Measurements from ENCODE around the gene NFAT5.
"Not testable (repeated sequence)": the region's sequence is repeated elsewhere in the genome, so short reads cannot be mapped to it uniquely, and the experiment has no call there.

NFAT5 gene

DNA sequence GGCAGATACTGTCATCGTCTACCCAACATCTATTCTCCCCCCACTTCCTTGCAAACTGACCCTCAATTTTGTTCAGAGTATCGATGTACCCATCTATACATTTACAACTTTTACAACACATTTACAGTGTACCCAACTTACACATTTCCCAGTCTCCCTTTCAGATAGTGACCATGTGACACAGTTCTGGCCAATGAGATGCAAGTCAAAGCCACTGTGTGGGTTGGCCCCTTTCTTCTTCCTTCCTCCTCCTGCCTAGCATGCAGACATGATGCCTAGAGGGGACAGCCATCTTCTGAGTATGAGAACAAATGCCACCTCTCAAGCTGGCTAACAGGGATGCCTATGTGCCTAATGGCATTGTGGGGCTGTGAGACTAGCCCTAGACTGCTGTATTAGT, 11.3 kb upstream of the NFAT5 start:
- DNase-seq = no peak

DNA sequence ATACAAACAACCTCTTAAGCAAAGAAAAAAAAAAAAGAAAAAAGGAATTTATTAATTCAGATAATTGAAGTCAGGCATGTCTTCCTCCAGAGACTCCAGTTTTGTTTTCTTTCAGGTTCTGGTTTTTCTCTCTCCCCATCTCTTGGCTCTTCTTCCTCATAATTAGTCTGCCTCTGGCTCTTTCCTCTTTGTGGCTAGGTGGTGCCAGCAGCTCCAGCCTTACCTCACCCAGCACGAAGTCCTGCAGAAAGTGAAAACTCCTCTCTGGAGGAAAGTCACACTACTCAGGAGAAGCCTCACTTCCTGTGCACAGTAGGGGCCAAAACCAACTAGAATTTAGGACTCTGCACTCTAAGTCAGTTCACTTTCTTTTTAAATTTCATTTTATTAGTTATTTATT, 10.3 kb upstream of the NFAT5 start:
- DNase-seq = no peak

DNA sequence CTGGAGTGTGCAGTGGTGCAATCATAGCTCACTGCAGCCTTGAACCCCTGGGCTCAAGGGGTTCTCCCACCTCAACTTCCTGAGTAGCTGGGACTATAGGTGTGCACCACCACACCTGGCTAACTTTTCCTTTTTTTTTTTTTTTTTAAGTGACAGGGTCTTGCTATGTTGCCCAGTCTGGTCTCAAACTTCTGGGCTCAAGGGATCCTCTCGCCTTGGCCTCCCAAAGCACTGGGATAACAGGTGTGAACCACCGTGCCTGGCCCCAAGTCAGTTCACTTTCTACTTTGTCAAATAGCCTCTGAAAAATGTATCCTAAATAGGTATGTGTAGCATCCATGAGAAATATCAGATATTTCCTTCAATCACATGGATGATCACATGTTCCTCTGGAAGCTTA, 9.9 kb upstream of the NFAT5 start:
- no peak for DNase-seq

DNA sequence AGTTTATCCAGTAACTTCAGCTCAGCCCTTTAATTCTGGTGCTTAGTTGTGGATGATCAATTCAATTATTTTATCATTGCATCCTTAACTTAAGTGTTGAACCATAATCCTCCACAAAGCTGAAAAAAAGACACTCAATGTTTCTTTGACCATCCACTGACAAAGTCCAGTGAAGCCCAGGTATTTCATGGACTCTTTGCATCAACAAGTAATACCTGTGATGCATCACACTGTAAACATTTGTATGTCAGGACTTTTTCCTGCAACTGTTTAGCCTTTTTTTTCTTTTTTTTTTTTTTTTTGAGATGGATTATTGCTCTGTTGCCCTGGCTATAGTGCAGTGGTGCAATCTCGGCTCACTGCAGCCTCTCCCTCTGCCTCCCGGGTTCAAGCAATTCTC, 6.6 kb upstream of the NFAT5 start:
- DNase-seq = no peak

DNA sequence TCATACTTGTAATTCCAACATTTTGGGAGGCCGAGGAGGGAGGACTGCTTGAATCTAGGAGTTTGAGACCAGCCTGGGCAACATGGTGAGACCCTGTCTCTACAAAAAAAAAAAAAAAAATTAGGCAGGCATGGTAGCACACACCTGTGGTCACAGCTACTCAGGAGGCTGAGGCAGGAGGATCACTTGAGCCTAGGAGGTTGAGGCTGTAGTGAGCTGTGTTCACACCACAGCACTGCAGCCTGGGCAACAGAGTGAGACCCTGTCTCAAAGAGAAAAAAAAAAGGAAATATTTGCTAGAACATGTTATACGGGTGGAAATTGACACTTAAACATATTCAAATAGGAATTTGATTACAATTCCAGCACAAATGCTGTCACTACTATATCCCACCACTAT, 4.4 kb upstream of the NFAT5 start:
- DNase-seq = not testable (repeated sequence)

GRCh38 chr16:69561901-69562300, 3.9 kb upstream of the NFAT5 start:
- no peak for DNase-seq

GRCh38 chr16:69562813-69563212, 3.0 kb upstream of the NFAT5 start:
- no peak for DNase-seq

DNA sequence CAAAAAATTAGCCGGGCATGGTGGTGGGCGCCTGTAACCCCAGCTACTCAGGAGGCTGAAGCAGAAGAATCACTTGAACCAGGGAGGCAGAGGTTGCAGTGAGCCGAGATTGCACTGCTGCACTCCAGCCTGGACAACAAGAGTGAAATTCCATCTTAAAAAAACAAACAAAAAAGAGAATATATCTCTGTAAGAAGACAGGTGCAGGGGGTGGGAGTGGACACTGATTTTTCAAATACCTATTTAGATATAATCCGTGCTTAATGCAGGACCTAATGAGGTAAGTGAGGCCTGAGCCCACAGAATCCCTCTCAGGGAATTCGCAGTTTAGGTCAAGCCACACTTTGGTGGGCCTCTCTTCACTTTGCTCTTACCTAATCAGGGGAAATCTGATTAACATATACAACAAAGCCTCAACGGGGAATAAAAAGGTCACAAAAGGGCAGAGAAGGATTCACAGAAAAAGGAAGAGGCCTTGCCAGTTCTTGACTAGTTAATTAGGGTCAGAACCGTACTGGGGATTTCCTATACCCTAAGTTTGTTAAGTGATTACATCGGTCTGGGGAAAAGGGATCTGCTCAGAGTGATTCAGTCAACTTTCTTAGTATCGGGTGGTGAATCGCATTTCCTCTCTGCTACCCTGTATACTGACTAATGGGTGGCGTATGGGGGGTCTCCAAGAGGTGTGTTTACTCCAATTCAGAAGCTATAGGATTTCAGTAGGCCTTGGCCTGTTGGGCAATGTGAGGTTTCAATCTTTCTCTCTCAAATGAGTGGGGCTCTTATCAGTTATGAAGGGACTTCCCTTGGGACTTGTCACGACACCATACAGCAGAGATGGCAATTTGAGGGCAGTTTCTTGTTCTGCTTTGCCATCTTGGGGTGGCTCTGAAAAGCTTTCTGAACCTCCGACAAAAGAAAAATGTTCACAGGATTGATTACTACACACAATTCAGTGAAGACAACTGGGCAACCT, 1.9 kb upstream of the NFAT5 start:
- no peak for DNase-seq

DNA sequence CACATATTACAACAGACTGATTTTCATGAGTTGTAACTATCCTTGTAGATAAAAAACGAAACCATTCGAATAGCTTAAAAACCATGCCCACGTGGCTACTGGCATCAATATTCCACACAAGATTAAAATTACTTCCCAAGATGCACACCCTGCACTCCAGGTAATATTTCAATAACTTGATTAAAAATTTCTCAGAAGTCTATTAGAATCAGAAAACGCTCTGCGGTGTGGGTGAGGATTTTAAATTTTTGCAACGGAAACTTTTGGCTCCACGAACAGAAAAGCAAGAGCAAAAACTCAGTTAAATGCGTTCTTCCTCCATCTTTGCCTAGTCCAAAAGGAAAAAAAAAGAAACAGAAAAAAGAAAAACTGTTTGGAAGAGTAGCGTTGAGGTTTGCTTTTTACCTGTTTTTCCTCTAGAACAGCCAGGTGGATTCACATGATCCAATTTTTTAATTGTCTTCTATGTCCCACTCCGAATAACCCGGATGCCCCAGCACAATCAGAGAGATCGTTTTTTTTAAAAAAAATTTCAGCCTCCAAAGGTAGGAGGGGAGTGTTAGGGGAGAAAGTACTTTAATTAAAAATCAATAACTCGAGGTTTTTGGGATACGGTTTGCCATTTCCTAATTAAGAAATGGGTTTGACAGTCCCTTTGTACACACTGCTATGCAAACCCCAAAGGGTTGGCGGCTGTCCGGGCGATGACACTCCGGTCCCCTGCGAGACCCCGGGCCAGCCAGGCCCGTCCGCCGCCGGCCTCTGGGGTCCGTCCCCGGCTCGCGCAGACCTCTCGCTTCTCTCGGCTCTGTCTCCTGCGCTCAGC, 708 bp upstream of the NFAT5 start:
- no peak for DNase-seq

DNA sequence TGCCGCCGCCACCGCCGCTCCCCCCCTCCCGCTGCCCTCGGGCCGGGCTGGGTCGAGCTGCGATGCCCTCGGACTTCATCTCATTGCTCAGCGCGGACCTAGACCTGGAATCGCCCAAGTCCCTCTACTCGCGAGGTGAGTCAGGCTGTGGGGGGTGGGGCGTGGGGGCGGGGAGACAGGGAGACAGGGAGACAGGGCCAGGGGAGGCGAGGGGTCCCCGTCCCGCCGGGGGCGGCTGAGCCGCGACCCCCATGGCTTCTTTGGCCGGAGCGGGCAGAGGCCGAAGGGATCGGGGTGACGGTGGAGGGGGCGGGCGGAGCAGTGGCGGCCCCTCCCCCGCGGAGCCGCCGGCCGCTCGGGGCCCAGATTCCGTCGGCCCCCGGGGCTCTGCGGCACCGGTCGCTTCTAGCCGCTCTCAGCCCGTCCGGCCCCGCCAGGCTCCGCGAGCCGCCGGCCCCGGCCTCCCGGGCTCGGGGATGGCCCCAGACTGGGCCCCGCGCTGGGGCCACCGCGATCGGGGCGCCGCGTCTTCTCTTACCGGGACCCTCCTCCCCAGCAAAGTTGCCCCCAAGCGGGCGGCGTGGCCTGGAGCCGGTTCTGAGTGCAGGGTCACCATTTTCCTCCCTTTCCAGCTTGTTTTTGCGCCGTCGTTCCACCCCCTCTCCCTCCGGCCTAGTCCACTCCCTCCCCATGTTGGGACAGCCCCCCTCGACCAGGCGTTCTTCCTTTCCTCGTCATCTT, 644 bp downstream of the NFAT5 start:
- DNase-seq = no peak

- DNase-seq = no peak
Observed at GRCh38 chr16:69566981-69567680, 1.4 kb downstream of the NFAT5 start.

DNA sequence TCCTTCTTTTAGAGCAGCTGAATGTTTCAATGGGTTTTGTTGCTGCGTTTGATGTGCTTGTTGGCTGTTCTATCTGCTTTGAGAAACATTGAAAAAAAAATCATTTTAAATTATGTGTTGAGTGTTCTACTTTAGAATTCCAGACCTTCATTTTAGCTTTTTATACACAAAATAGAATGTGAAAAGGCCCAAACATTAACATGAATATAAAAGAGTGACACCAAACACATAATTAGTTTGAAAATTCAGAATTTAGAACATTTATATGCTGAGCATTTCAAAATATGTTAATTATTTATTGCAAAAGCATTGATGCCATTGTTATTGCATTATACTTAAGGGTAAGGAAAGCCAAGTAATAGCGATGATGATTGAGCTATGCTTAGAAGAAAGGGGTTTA, 2.9 kb downstream of the NFAT5 start:
- DNase-seq = no peak

- not testable (repeated sequence) for DNase-seq
Observed at GRCh38 chr16:69578771-69579170, 13.0 kb downstream of the NFAT5 start.

DNA sequence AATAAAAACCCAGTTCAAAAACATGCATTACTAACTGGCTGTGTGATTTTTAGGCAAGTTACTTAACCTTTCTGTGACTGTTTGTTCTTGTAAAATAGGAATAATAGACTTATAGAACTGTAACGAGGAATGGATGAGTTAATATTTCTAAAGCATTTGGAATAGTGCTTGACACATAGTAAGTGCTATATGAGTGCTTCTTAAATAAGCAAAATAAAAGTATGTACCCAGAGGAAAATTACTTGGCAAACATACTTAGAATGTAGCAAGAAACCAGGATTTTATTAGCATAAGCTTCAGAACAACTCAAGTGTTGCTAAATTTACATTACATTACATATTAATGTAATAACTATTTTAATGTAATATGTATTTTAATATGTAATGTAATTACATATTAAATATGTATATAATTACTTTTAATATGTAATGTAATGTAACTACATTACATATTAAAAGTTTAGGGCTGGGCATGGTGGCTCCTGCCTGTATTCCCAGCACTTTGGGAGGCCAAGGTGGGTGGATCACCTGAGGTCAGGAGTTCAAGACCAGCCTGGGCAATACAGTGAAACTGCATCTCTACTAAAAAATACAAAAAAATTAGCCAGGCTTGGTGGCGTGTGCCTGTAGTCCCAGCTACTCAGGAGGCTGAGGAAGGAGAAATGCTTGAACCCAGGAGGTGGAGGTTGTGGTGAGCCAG, 14.2 kb downstream of the NFAT5 start:
- DNase-seq = peak; percentile 19

DNA sequence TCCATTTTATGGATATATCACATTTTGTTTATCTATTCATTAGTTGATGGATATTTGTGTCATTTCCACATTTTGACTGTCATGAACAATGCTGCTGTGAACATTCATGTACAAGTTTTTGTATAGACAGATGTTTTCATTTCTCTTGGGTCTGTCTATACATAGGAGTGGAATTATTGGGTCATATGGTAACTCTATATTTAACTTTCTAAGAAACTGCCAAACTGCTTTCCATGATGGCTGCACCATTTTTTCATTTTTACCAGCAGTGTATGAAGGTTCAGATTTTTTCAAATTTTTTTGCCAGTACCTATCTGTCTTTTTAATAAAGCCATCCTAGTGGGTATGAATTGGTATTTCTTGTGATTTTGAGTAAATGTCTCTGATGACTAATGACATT, 15.5 kb downstream of the NFAT5 start:
- no peak for DNase-seq

DNA sequence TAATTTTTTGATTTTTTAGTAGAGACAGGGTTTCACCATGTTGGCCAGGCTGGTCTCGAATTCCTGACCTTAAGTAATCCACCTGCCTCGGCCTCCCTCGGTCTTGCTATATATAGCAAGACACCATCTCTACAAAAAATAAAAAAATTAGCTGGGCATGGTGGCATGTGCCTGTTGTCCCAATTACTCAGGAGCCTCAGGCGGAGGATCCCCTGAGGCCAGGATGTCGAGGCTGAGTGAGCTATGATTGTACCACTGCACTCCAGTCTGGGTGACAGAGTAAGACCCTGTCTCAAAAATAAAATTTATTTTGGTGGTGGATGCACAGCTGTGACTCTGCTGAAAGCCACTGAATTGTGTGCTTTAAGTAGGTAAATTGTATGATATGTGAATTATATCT, 18.7 kb downstream of the NFAT5 start:
- DNase-seq = not testable (repeated sequence)

- DNase-seq = no peak
Observed at GRCh38 chr16:69589434-69590269, 23.9 kb downstream of the NFAT5 start.

GRCh38 chr16:69590590-69590989, 24.8 kb downstream of the NFAT5 start:
- DNase-seq = no peak

DNA sequence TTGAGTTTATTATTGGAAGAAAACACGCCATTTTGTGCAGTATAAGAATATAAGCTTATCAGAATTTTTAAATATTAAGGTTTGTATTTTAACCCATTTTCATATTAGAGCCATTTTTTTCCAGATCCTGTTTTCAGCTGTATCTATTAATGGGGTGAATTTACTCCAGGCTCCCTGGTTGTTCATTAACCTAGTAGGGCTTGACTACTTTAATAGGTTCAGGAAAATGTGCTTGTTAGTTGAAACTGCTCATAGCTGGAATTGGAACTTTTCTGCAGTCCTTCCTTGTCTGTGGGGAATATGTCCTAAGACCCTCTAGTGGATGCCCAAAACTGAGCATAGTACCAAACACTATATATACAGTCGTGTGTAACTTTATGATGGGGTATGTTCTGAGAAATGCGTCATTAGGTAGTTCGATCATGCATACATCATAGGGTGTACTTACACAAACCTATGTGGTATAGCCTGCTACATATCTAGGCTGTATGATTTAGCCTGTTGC, 28.0 kb downstream of the NFAT5 start:
- DNase-seq = no peak

DNA sequence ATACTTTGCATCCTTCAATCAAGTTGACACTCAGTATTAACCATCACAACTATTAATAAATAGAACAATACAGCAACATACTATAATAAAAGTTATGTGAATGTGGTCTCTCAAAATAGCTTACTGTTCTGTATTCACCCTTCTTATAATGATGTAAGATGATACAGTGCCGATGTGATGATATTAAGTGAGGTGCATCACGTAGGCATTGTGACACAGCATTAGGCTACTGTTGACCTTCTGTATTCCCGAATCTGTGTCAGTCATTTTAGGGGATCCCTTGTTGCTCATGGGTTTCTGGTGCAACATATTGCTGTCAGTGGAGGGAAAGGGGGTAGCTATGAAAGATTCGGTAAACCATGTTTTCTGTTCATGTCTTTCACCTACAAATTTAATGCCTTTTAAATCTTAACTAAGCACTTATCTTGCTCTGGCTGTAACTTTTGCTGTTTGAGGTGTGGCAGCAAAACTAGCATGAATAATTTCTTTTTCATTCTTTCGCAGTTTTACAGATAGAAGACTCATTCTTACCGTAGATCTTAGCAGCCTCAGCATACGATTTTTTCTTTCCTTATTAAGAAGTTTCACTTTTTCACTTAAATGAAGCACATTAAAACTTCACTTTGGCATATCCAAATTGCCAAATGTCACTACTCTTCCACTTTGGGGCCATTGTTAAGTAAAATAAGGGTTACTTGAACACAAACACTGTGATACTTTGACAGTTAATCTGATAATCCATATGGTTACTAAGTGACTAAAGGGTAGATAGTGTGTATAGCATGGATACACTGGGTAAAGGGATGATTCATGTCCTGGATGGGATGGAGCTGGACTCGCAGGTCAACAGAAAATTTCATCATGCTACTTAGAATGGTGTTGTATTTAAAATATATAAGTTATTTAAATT, 29.6 kb downstream of the NFAT5 start:
- DNase-seq = no peak

Measured in NCI-H1092 treated with DMSO at 0.1 percent for 48 hours (cell line).